Keratinocyte (primary cell): Measurements from ENCODE around the gene USP44. TPM values are rescaled to one million over a fixed set of nuclear protein-coding genes. Genes with fewer than 3 reads are reported as not detected.
A peak's percentile ranks its signal among the peaks of the same experiment; 100 is the strongest.

Experiments
- DNase-seq: peaks from one replicate; pipeline ENCODE4 v3.0.0-alpha.2; 2011; ENCODE audit warnings: low read depth, missing footprints, low spot score
- FAIRE-seq: peaks from 2 replicates; lab custom pipeline; 2011; peaks lifted over from hg19 to GRCh38; lab: Jason Lieb, UNC
- H2AFZ ChIP-seq: 2 replicates; pipeline ENCODE4 v1.6.0; 2012; ENCODE audit warnings: low read length, control low read depth, inconsistent platforms; ENCODE audit not compliant: control insufficient read depth
- H3K27ac ChIP-seq: 2 replicates; pipeline ENCODE4 v1.5.1; 2011; ENCODE audit warnings: low read length; ENCODE audit not compliant: control insufficient read depth, insufficient read depth
- H3K27me3 ChIP-seq: 3 replicates; pipeline ENCODE4 v1.6.0; 2011; ENCODE audit warnings: low read length; ENCODE audit not compliant: control insufficient read depth, insufficient read depth; ENCODE audit errors: extremely low read depth
- H3K36me3 ChIP-seq, 2 experiments: 2 replicates in 1 of 2; 3 replicates in 1 of 2; pipeline ENCODE4 v1.5.1; 2011; ENCODE audit warnings: low read length in 2 of 2, mild to moderate bottlenecking in 1 of 2; ENCODE audit not compliant: control insufficient read depth in 2 of 2, insufficient read depth in 2 of 2; ENCODE audit errors: extremely low read depth in 1 of 2
- H3K4me1 ChIP-seq: 3 replicates; pipeline ENCODE4 v1.5.1; 2011; ENCODE audit warnings: low read length; ENCODE audit not compliant: control insufficient read depth, insufficient read depth; ENCODE audit errors: extremely low read depth
- H3K4me2 ChIP-seq: 3 replicates; pipeline ENCODE4 v1.6.0; 2011; ENCODE audit warnings: low read depth, low read length; ENCODE audit not compliant: control insufficient read depth, insufficient read depth; ENCODE audit errors: extremely low read depth
- H3K4me3 ChIP-seq, 3 experiments: fragments of 200-600 bp in 1 of 3; sonication (generic) in 1 of 3; 2 replicates in 2 of 3; 3 replicates in 1 of 3; pipeline ENCODE4 v1.5.1; 2011 to 2016; ENCODE audit warnings: low read length in 3 of 3, mild to moderate bottlenecking in 3 of 3, control low read depth in 2 of 3, inconsistent platforms in 1 of 3, low read depth in 1 of 3, mixed read lengths in 1 of 3, mixed run types in 1 of 3, moderate library complexity in 1 of 3; ENCODE audit not compliant: control insufficient read depth in 2 of 3, insufficient read depth in 2 of 3; ENCODE audit errors: extremely low read depth in 1 of 3
- H3K79me2 ChIP-seq: 2 replicates; pipeline ENCODE4 v1.6.0; 2012; ENCODE audit warnings: low read length; ENCODE audit not compliant: control insufficient read depth, insufficient read depth
- H3K9ac ChIP-seq: 3 replicates; pipeline ENCODE4 v1.6.0; 2011; ENCODE audit warnings: low read length; ENCODE audit not compliant: control insufficient read depth, insufficient read depth; ENCODE audit errors: extremely low read depth
- H3K9me1 ChIP-seq: 3 replicates; pipeline ENCODE4 v1.6.0; 2011; ENCODE audit warnings: low read length; ENCODE audit not compliant: control insufficient read depth, insufficient read depth; ENCODE audit errors: extremely low read depth
- H3K9me3 ChIP-seq: 2 replicates; pipeline ENCODE4 v1.5.1; 2012; ENCODE audit warnings: low read depth, low read length; ENCODE audit not compliant: control insufficient read depth
- H4K20me1 ChIP-seq: 3 replicates; pipeline ENCODE4 v1.6.0; 2011; ENCODE audit warnings: low read length; ENCODE audit not compliant: control insufficient read depth, insufficient read depth; ENCODE audit errors: extremely low read depth
- EZH2 ChIP-seq: IDR thresholded peaks from one replicate; pipeline ENCODE4 v1.6.1; 2012; ENCODE audit warnings: inconsistent platforms, mild to moderate bottlenecking, low read length, moderate library complexity
- dilution Hi-C: fragments of 300-500 bp; cut with MboI; formaldehyde crosslinking; loops from one replicate; pipeline ENCODE4 v1.7.0; 2020; ENCODE audit warnings: low sequenced_read_pairs; ENCODE audit not compliant: extremely low pct_ligation_motif_present
- polyA plus RNA-seq, 5 experiments: library from polyadenylated mRNA; depleted of rRNA in 3 of 5; stranded (reverse) in 3 of 5; stranded (forward) in 1 of 5; unstranded in 1 of 5; fragments of >200 nt; gene quantifications; 1 replicate in 1 of 5; 2 replicates in 3 of 5; 3 replicates in 1 of 5; pipeline versions ENCODE4 v1.2.1 to v1.2.3, GENCODE V29; 2011 to 2012; ENCODE audit warnings: missing spikeins in 2 of 5, low read depth in 1 of 5, low replicate concordance in 1 of 5
- TF ChIP-seq, protein P1 (sequence below), 3 experiments: IDR thresholded peaks in 1 of 3; conservative IDR thresholded peaks in 1 of 3; optimal IDR thresholded peaks in 1 of 3; 2 replicates in 2 of 3; 3 replicates in 1 of 3; pipeline versions ENCODE3 to v1.5.1; 2011; ENCODE audit warnings: low read length in 3 of 3, mild to moderate bottlenecking in 3 of 3, moderate library complexity in 2 of 3, control low read depth in 1 of 3, inconsistent platforms in 1 of 3; ENCODE audit not compliant: insufficient read depth in 2 of 3; ENCODE audit errors: extremely low read depth in 1 of 3

Gene USP44
- polyA plus RNA-seq, 1 donor (not counting 4 experiments of a cell fraction or from before 2014, with no cell fraction given): 0.18 TPM

DNA sequence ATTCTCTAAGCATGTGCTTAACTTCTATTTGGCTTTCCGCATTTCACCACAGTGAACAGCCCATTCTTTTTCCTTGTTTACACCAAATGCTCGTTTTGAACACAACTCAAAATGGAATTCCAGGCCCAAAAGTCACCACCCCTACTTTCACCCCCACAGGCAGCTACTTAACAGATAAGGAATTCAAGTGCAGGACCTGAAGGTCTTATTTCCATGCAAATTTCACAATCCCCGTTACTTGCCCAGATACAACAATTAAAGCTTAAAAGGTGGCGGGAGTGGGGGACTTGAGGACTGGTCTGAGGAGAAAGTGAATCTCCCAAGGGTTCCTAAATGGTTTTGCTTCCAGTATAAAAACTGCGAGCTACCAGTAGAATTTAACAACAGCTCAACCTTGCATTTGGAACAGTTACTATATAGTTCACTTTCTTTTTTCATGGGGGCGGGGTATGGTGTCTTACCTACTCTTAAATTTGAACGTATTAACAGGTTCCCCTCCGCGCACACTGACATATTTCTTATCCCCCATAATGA is 3.7 kb downstream of the USP44 start:
- no peaks in the 10 kb centered on the region for H4K20me1 ChIP-seq
- H3K4me2 ChIP-seq: peak overlapping the region; percentile 68
- H3K4me1 ChIP-seq: peaks cover 5% of the 10 kb centered on the region
- H3K4me3 ChIP-seq: peak overlapping the region in 1 of 3 experiments; percentile 53
- FAIRE-seq (no peak), DNase-seq (no peak)
- no peaks in the 10 kb centered on the region for H3K9me1 ChIP-seq
- H3K79me2 ChIP-seq: no peaks in the 10 kb centered on the region
- dilution Hi-C loops: no loop called here
- no peaks in the 10 kb centered on the region for H3K36me3 ChIP-seq
- no peak for TF ChIP-seq EZH2
- no peak overlapping the region for H3K27ac ChIP-seq
- H2AFZ ChIP-seq: no peak overlapping the region
- peaks cover 37% of the 10 kb centered on the region for H3K27me3 ChIP-seq
- H3K9ac ChIP-seq: no peak overlapping the region
- H3K9me3 ChIP-seq: peaks cover 6% of the 10 kb centered on the region

GRCh38 chr12:95546491-95546813 is 4.8 kb downstream of the USP44 start:
- H3K4me1 ChIP-seq: peaks cover 5% of the 10 kb centered on the region
- H3K79me2 ChIP-seq: no peaks in the 10 kb centered on the region
- peaks cover 35% of the 10 kb centered on the region for H3K27me3 ChIP-seq
- no peaks in the 10 kb centered on the region for H4K20me1 ChIP-seq
- H3K4me3 ChIP-seq: no peak overlapping the region
- TF ChIP-seq EZH2: no peak
- TF ChIP-seq, protein P1, sequence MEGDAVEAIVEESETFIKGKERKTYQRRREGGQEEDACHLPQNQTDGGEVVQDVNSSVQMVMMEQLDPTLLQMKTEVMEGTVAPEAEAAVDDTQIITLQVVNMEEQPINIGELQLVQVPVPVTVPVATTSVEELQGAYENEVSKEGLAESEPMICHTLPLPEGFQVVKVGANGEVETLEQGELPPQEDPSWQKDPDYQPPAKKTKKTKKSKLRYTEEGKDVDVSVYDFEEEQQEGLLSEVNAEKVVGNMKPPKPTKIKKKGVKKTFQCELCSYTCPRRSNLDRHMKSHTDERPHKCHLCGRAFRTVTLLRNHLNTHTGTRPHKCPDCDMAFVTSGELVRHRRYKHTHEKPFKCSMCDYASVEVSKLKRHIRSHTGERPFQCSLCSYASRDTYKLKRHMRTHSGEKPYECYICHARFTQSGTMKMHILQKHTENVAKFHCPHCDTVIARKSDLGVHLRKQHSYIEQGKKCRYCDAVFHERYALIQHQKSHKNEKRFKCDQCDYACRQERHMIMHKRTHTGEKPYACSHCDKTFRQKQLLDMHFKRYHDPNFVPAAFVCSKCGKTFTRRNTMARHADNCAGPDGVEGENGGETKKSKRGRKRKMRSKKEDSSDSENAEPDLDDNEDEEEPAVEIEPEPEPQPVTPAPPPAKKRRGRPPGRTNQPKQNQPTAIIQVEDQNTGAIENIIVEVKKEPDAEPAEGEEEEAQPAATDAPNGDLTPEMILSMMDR (optimal IDR thresholded peaks at IDR 0.05 in 1 of 3, IDR thresholded peaks at IDR 0.05 in 1 of 3, conservative IDR thresholded peaks at IDR 0.05 in 1 of 3; ENCODE audit: extremely low read depth in 1 of 3, insufficient read depth in 2 of 3, low read length in 3 of 3): no peak
- H3K36me3 ChIP-seq: no peaks in the 10 kb centered on the region
- no peak overlapping the region for H3K4me2 ChIP-seq
- DNase-seq (no peak), FAIRE-seq (no peak)
- H3K9me3 ChIP-seq: peaks cover 6% of the 10 kb centered on the region
- dilution Hi-C loops: no loop called here
- no peaks in the 10 kb centered on the region for H3K9me1 ChIP-seq
- H2AFZ ChIP-seq: no peak overlapping the region
- no peak overlapping the region for H3K9ac ChIP-seq
- H3K27ac ChIP-seq: no peak overlapping the region
